Upper lobe of left lung (tissue), 6 donors: ENCODE results near the gene SLC6A6. TPM values are rescaled to one million over a fixed set of nuclear protein-coding genes. Genes with fewer than 3 reads are reported as not detected.

Source experiments
- ATAC-seq, 2 donors: fragments of 200-7000 bp; cut with Tn5 transposase; one replicate each; pipeline ENCODE4 v1.9.1; 2022; ENCODE audit warnings: mild to moderate bottlenecking in 2 of 2, moderate library complexity in 2 of 2; ENCODE audit not compliant: low FRiP score in 2 of 2
- DNase-seq, 2 donors: peaks; one replicate each; pipeline ENCODE4 v3.0.0-alpha.2; 2019 to 2020
- H3K27ac ChIP-seq, 4 donors: fragments of 200-600 bp; sonication (generic); one replicate each; pipeline ENCODE4 v1.5.1; 2016 to 2019
- H3K27me3 ChIP-seq, 4 donors: fragments of 200-600 bp; sonication (generic); one replicate each; pipeline ENCODE4 v1.5.1; 2017 to 2019
- H3K36me3 ChIP-seq, 4 donors: fragments of 200-600 bp; sonication (generic); one replicate each; pipeline ENCODE4 v1.5.1; 2016 to 2019
- H3K4me1 ChIP-seq, 4 donors: fragments of 200-600 bp; sonication (generic); one replicate each; pipeline ENCODE4 v1.5.1; 2018 to 2019
- H3K4me3 ChIP-seq, 4 donors: fragments of 200-600 bp; sonication (generic); one replicate each; pipeline ENCODE4 v1.5.1; 2017 to 2019; ENCODE audit warnings: mild to moderate bottlenecking in 2 of 4, moderate library complexity in 1 of 4
- H3K9me3 ChIP-seq, 4 donors: fragments of 200-600 bp; sonication (generic); one replicate each; pipeline ENCODE4 v1.5.1; 2018 to 2019
- CTCF ChIP-seq, 6 experiments: fragments of 450-650 bp in 4 of 6; fragments of 200-600 bp in 2 of 6; sonication (generic) in 2 of 6; IDR thresholded peaks; one replicate each; pipeline ENCODE4 v1.5.1; 2016 to 2019; ENCODE audit warnings: antibody characterized with exemption in 6 of 6
- EP300 ChIP-seq, 4 donors: sonication (generic); formaldehyde crosslinking; IDR thresholded peaks; one replicate each; pipeline ENCODE4 v1.5.1; 2017; ENCODE audit warnings: antibody characterized with exemption in 4 of 4, control low read depth in 2 of 4
- POLR2A ChIP-seq, 4 donors: fragments of 450-650 bp; IDR thresholded peaks; one replicate each; pipeline ENCODE4 v1.5.1; 2016 to 2017; ENCODE audit warnings: antibody characterized with exemption in 4 of 4, mild to moderate bottlenecking in 2 of 4
- POLR2AphosphoS5 ChIP-seq, 2 donors: sonication (generic); formaldehyde crosslinking; IDR thresholded peaks; one replicate each; pipeline ENCODE4 v1.5.1; 2017; ENCODE audit warnings: antibody characterized with exemption in 2 of 2
- WGBS, 2 donors: methylation state at CpG; one replicate each; pipeline ENCODE4 v1.1.5; 2017 to 2018; 5-methylcytosine and 5-hydroxymethylcytosine counted together
- total RNA-seq, 6 donors: library from RNA; depleted of rRNA in 4 of 6; stranded (reverse); fragments of >200 nt in 4 of 6; gene quantifications; one replicate each; pipeline versions ENCODE4 v1.1.0 to v1.2.1, GENCODE V29; 2016 to 2021
- donor health status: DM: no; HTN: no; CAD: no; lungs with moderate emphysema.
- donor health status: DM: no; HTN: yes; CAD: no; lungs with severe emphysema.

The SLC6A6 gene
- total RNA-seq, 6 donors from 2014 or later = 60.6 to 154 (median 92.8) TPM

GRCh38 chr3:14431452-14431916, 29.1 kb downstream of the SLC6A6 start:
- Histone ChIP-seq H3K4me3 (peak overlapping the region in 1 of 4 donors; percentile 7), H3K9me3 (no peaks in the 10 kb centered on the region), H3K36me3 (no peaks in the 10 kb centered on the region), H3K27me3 (no peaks in the 10 kb centered on the region), H3K4me1 (peaks cover 92 to 98% (median 97%) of the 10 kb centered on the region in 4 donors), H3K27ac (peak overlapping the region; percentile 86 to 96 (median 94))
- DNase-seq (peak in 1 of 2 donors; percentile 75), ATAC-seq (peak; percentile 18 to 20)
- WGBS, 2 donors = 32 to 47% methylated on average over 10 of the region's 10 CpGs
- TF ChIP-seq POLR2AphosphoS5 (IDR thresholded peaks at IDR 0.05) (peak in 1 of 2 donors; percentile 9), POLR2A (IDR thresholded peaks at IDR 0.05) (no peak)

- peak in 1 of 6 experiments; percentile 11 for TF ChIP-seq CTCF (IDR thresholded peaks at IDR 0.05)
- peak in 1 of 4 donors; percentile 54 for TF ChIP-seq POLR2A (IDR thresholded peaks at IDR 0.05)
- peak; percentile 89 to 95 for TF ChIP-seq POLR2AphosphoS5 (IDR thresholded peaks at IDR 0.05)
- peak in 2 of 4 donors; percentile 49 to 88 for TF ChIP-seq EP300 (IDR thresholded peaks at IDR 0.05)
- peak; percentile 78 to 99 for DNase-seq
- Histone ChIP-seq H3K9me3 (no peaks in the 10 kb centered on the region), H3K36me3 (no peaks in the 10 kb centered on the region), H3K27me3 (no peaks in the 10 kb centered on the region), H3K4me3 (peak overlapping the region in 1 of 4 donors; percentile 7), H3K4me1 (peaks cover 94 to 98% (median 97%) of the 10 kb centered on the region in 4 donors), H3K27ac (peak overlapping the region; percentile 86 to 96 (median 94))
- peak; percentile 90 to 95 for ATAC-seq
- 9 to 13% methylated on average over 11 to 14 of the region's 14 CpGs for WGBS, 2 donors
Observed at GRCh38 chr3:14431917-14432834, 29.8 kb downstream of the SLC6A6 start.

GRCh38 chr3:14433106-14433505, 30.7 kb downstream of the SLC6A6 start:
- H3K27me3 ChIP-seq = no peaks in the 10 kb centered on the region
- no peaks in the 10 kb centered on the region for H3K9me3 ChIP-seq
- TF ChIP-seq POLR2A (IDR thresholded peaks at IDR 0.05) (no peak), EP300 (IDR thresholded peaks at IDR 0.05) (no peak), CTCF (IDR thresholded peaks at IDR 0.05) (no peak), POLR2AphosphoS5 (IDR thresholded peaks at IDR 0.05) (no peak)
- DNase-seq (no peak), ATAC-seq (no peak)
- peaks cover 87 to 98% (median 93%) of the 10 kb centered on the region in 4 donors for H3K4me1 ChIP-seq
- WGBS, 2 donors = 79 to 82% methylated on average over 6 to 8 of the region's 8 CpGs
- no peak overlapping the region for H3K4me3 ChIP-seq
- H3K27ac ChIP-seq = peak overlapping the region; percentile 86 to 96 (median 94)
- no peaks in the 10 kb centered on the region for H3K36me3 ChIP-seq

- no peaks in the 10 kb centered on the region for H3K36me3 ChIP-seq
- ATAC-seq (no peak), DNase-seq (peak in 1 of 2 donors; percentile 87)
- WGBS, 2 donors = 13 to 25% methylated on average over 4 of the region's 4 CpGs
- peaks cover 87 to 98% (median 94%) of the 10 kb centered on the region in 4 donors for H3K4me1 ChIP-seq
- H3K27ac ChIP-seq = peak overlapping the region; percentile 86 to 96 (median 94)
- H3K4me3 ChIP-seq = no peak overlapping the region
- no peaks in the 10 kb centered on the region for H3K9me3 ChIP-seq
- no peaks in the 10 kb centered on the region for H3K27me3 ChIP-seq
- no peak for TF ChIP-seq POLR2A (IDR thresholded peaks at IDR 0.05)
- no peak for TF ChIP-seq CTCF (IDR thresholded peaks at IDR 0.05)
- no peak for TF ChIP-seq EP300 (IDR thresholded peaks at IDR 0.05)
- TF ChIP-seq POLR2AphosphoS5 (IDR thresholded peaks at IDR 0.05) = peak in 1 of 2 donors; percentile 5
Observed at GRCh38 chr3:14434126-14434497, 31.7 kb downstream of the SLC6A6 start.

- DNase-seq (peak in 1 of 2 donors; percentile 78), ATAC-seq (peak in 1 of 2 donors; percentile 45)
- H3K36me3 ChIP-seq = no peaks in the 10 kb centered on the region
- TF ChIP-seq POLR2A (IDR thresholded peaks at IDR 0.05) (peak in 1 of 4 donors; percentile 27), EP300 (IDR thresholded peaks at IDR 0.05) (no peak), POLR2AphosphoS5 (IDR thresholded peaks at IDR 0.05) (peak; percentile 23 to 31)
- WGBS, 2 donors = 36 to 53% methylated on average over 7 to 12 of the region's 12 CpGs
- H3K4me1 ChIP-seq = peaks cover 89 to 99% (median 95%) of the 10 kb centered on the region in 4 donors
- H3K27me3 ChIP-seq = no peaks in the 10 kb centered on the region
- H3K27ac ChIP-seq = peak overlapping the region; percentile 86 to 96 (median 94)
- H3K4me3 ChIP-seq = peak overlapping the region in 1 of 4 donors; percentile 18
- H3K9me3 ChIP-seq = no peaks in the 10 kb centered on the region
Observed at GRCh38 chr3:14434498-14435151, 32.2 kb downstream of the SLC6A6 start.
